PC-9 (cell line): ENCODE results near the gene WDFY1. TPM values are rescaled to one million over a fixed set of nuclear protein-coding genes. Genes with fewer than 3 reads are reported as not detected.

Source experiments
- BruUV-seq: library from RNA; stranded (reverse); fragments of 400-500 nt; replicated peaks from 2 replicates; lab custom pipeline; 2021; lab: Mats Ljungman, UMichigan
- CTCF ChIA-PET: fragments of 300-600 bp; sonication (Branson Sonifier 250); formaldehyde crosslinking; loops from one replicate; lab custom pipeline; 2022; ENCODE audit warnings: antibody characterized with exemption; lab: Charles Lee
- POLR2A ChIA-PET: fragments of 300-600 bp; sonication (Branson Sonifier 250); formaldehyde crosslinking; loops from one replicate; lab custom pipeline; 2022; ENCODE audit warnings: antibody characterized with exemption; ENCODE audit not compliant: unreplicated experiment; lab: Charles Lee
- DNase-seq, 2 experiments: peaks; one replicate each; pipeline versions ENCODE4 v3.0.0 to v3.0.0-alpha.2; 2015 to 2022; ENCODE audit warnings: mixed read lengths in 1 of 2
- H2AFZ ChIP-seq: fragments of 200-600 bp; sonication (generic); 2 replicates; pipeline ENCODE4 v1.8.1; 2017; ENCODE audit warnings: antibody characterized with exemption
- H3F3A ChIP-seq: fragments of 200-600 bp; sonication (generic); 2 replicates; pipeline ENCODE4 v1.8.1; 2017; ENCODE audit warnings: antibody characterized with exemption, mild to moderate bottlenecking, low read depth; ENCODE audit not compliant: insufficient read depth
- H3K27ac ChIP-seq: fragments of 200-600 bp; sonication (generic); 2 replicates; pipeline ENCODE4 v1.6.1; 2016; ENCODE audit warnings: mixed run types
- H3K27me3 ChIP-seq: fragments of 200-600 bp; sonication (generic); 2 replicates; pipeline ENCODE4 v1.6.1; 2016; ENCODE audit warnings: low read depth, mixed run types; ENCODE audit not compliant: insufficient read depth
- H3K36me3 ChIP-seq: fragments of 200-600 bp; sonication (generic); 2 replicates; pipeline ENCODE4 v1.6.1; 2016; ENCODE audit warnings: low read depth, mixed run types
- H3K4me1 ChIP-seq: fragments of 200-600 bp; sonication (generic); replicated peaks from 2 replicates; pipeline ENCODE4 v1.6.1; 2016; ENCODE audit warnings: mixed run types; ENCODE audit not compliant: insufficient read depth
- H3K4me2 ChIP-seq: fragments of 200-600 bp; sonication (generic); 2 replicates; pipeline ENCODE4 v1.6.1; 2017; ENCODE audit warnings: mixed run types
- H3K4me3 ChIP-seq: fragments of 200-600 bp; sonication (generic); 2 replicates; pipeline ENCODE4 v1.6.1; 2016; ENCODE audit warnings: mixed run types
- H3K79me2 ChIP-seq: fragments of 200-600 bp; sonication (generic); 2 replicates; pipeline ENCODE4 v1.6.1; 2017; ENCODE audit warnings: low read depth, mixed run types
- H3K9me2 ChIP-seq: fragments of 200-600 bp; sonication (generic); 2 replicates; pipeline ENCODE4 v1.8.1; 2017; ENCODE audit warnings: mild to moderate bottlenecking; ENCODE audit not compliant: insufficient read depth
- H3K9me3 ChIP-seq: fragments of 200-600 bp; sonication (generic); 2 replicates; pipeline ENCODE4 v1.8.1; 2016; ENCODE audit warnings: low read depth; ENCODE audit not compliant: insufficient read depth
- H4K20me1 ChIP-seq: fragments of 200-600 bp; sonication (generic); 2 replicates; pipeline ENCODE4 v1.8.1; 2017; ENCODE audit not compliant: insufficient read depth
- CTCF ChIP-seq: fragments of 200-600 bp; sonication (generic); conservative IDR thresholded peaks from 2 replicates; pipeline ENCODE4 v1.6.1; 2017; ENCODE audit warnings: mixed run types, antibody characterized with exemption, mild to moderate bottlenecking, moderate library complexity
- EZH2 ChIP-seq: fragments of 200-600 bp; sonication (generic); IDR thresholded peaks from 2 replicates; pipeline ENCODE4 v1.8.0; 2017; ENCODE audit warnings: antibody characterized with exemption, low read depth
- intact Hi-C: fragments of 100-400 bp; cut with micrococcal nuclease; formaldehyde crosslinking; loops from one replicate; pipeline ENCODE4 v1.10.0; 2022; ENCODE audit not compliant: unreplicated experiment
- total RNA-seq: library from RNA; stranded (reverse); gene quantifications from 2 replicates; pipeline ENCODE4 v1.2.3, GENCODE V29; 2021

WDFY1 gene
- total RNA-seq, 1 experiment from 2014 or later = 81.9 TPM

DNA sequence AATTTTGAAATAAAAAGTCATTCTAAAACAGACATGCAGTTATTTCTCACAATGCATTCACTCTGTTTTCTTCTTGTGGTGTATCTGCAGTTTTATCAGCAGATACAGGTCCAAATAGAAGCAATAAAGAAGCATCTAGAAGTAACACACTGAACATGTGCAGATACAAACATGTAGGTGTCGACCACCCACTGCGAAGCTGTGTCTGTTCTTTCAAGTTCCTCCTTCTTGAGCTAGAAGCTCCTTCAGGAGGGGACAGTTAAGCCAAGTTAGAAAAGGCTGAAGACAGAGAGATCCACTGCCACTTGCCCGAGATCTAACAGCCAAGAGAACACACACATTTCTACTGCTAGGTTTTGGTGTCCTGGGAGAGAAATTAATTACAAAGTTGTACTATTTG, 30.1 kb downstream of the WDFY1 start:
- BruUV-seq = no TSS peak
- Histone ChIP-seq H3K27ac (no peak overlapping the region), H3K4me2 (no peak overlapping the region), H3K4me1 (no peaks in the 10 kb centered on the region), H3K4me3 (no peak overlapping the region), H3K9me3 (no peaks in the 10 kb centered on the region), H3K79me2 (no peaks in the 10 kb centered on the region), H2AFZ (no peak overlapping the region), H3F3A (no peaks in the 10 kb centered on the region), H3K9me2 (no peaks in the 10 kb centered on the region), H3K27me3 (no peaks in the 10 kb centered on the region), H4K20me1 (no peaks in the 10 kb centered on the region), H3K36me3 (peaks cover 9% of the 10 kb centered on the region; the same call in 1 of the 2 replicates)
- TF ChIP-seq EZH2 = no peak
- no peak for TF ChIP-seq CTCF
- DNase-seq = no peak
- intact Hi-C loops = no loop called here
- POLR2A ChIA-PET = no interaction called here
- CTCF ChIA-PET = no interaction called here

DNA sequence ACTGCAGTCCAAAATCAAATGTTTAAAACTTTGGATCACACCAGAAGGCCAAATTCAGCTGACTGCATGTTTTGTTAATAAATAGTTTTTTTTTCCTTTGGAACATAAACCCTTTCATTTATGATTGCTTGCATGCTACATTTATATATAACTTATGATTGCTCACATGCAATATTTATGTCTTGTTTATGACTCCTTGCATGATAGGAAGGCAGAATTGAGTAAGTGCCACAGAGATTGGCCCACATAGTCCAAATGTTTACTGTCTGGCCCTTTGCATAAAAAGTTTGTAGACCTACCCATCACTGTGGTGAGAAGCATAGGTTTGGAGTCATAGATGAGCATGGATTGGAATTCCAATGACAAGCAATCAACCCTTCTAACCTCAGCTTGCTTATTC, 30.8 kb downstream of the WDFY1 start:
- Histone ChIP-seq H3K4me1 (no peaks in the 10 kb centered on the region), H3K79me2 (no peaks in the 10 kb centered on the region), H2AFZ (no peak overlapping the region), H3K4me3 (no peak overlapping the region), H3K27me3 (no peaks in the 10 kb centered on the region), H3K9me3 (no peaks in the 10 kb centered on the region), H3F3A (no peaks in the 10 kb centered on the region), H4K20me1 (no peaks in the 10 kb centered on the region), H3K27ac (no peak overlapping the region), H3K9me2 (no peaks in the 10 kb centered on the region), H3K36me3 (peaks cover 9% of the 10 kb centered on the region; the same call in 1 of the 2 replicates), H3K4me2 (no peak overlapping the region)
- no TSS peak for BruUV-seq
- no peak for DNase-seq
- intact Hi-C loops = no loop called here
- TF ChIP-seq CTCF (no peak), EZH2 (no peak)
- POLR2A ChIA-PET = no interaction called here
- CTCF ChIA-PET = interaction anchor here (0.6 kb wide), 1 partner anchor 9 kb away, joined by 6 read pairs; no protein-coding TSS in a partner anchor

DNA sequence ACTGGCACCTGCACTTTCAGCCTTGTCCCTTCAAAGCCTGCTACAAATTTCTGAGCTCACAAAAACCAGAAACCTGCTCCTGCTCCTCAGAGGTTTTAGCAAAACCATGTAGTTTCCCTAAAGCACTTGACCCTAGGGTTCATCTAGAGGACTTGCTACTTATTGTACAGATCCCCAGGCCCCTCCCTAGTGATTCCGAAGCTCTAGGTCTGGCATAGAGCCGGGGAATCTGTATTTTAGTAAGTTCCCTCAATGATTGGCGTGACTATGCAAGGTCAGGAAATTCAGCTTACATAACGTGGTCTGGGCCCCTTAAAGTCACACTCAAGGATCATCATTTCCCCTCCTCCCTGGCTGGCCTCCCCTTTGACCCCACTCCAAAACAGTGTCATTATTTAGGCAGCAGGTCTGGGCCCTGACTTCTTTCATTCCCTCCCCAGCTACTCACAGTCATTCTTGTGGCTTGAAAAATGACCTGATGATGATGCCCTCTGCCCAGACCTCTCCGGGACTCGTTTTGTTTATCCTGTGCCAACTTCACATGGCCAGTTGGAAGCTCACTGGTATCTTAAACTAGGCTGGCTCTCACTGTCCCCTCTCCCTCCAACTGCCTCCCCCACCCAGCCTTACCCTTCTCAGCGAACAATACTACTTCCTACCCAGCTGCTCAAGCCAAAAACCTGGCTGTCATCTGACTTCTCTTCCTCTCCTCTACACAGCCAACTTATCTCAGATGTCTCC, 36.0 kb downstream of the WDFY1 start:
- no peaks in the 10 kb centered on the region; the same call in 1 of the 2 replicates for H4K20me1 ChIP-seq
- no peaks in the 10 kb centered on the region for H3K79me2 ChIP-seq
- no peaks in the 10 kb centered on the region for H3F3A ChIP-seq
- H2AFZ ChIP-seq = no peak overlapping the region
- H3K4me2 ChIP-seq = no peak overlapping the region
- intact Hi-C loops = no loop called here
- TF ChIP-seq EZH2 (no peak), CTCF (no peak)
- H3K27me3 ChIP-seq = no peaks in the 10 kb centered on the region
- ChIA-PET CTCF (interaction anchor here (0.6 kb wide), 1 partner anchor 71 kb away, joined by 6 read pairs; no protein-coding TSS in a partner anchor), POLR2A (no interaction called here)
- H3K4me3 ChIP-seq = no peak overlapping the region
- H3K9me2 ChIP-seq = no peaks in the 10 kb centered on the region
- no peaks in the 10 kb centered on the region for H3K9me3 ChIP-seq
- H3K36me3 ChIP-seq = 0 out of 2 replicates have a peak, but pooled peaks cover 12% of the 10 kb centered on the region
- no peaks in the 10 kb centered on the region for H3K4me1 ChIP-seq
- no peak for DNase-seq
- no TSS peak for BruUV-seq
- no peak overlapping the region for H3K27ac ChIP-seq
